SU-DHL-6 (cell line): ENCODE measurements around the gene PKN1.

Source experiments
- CTCF ChIP-seq: fragments of 200-600 bp; sonication (generic); IDR thresholded peaks from one replicate; pipeline ENCODE4 v1.5.1; 2017; ENCODE audit warnings: antibody characterized with exemption, mild to moderate bottlenecking, low read length, moderate library complexity; ENCODE audit not compliant: insufficient read depth, poor library complexity, severe bottlenecking
- EZH2phosphoT487 ChIP-seq: fragments of 200-600 bp; sonication (generic), shearing (Covaris generic); conservative IDR thresholded peaks from 2 replicates; pipeline ENCODE4 v1.6.1; 2018; ENCODE audit warnings: mild to moderate bottlenecking, antibody characterized with exemption, low read length, moderate library complexity, mixed read lengths

- TF ChIP-seq CTCF, result no peak
- TF ChIP-seq EZH2phosphoT487, result no peak
Observed at GRCh38 chr19:14414926-14415690, 18.0 kb upstream of the PKN1 start.
